Aorta (tissue), 5 donors: Measurements from ENCODE around the gene PSMB3. TPM values are rescaled to one million over a fixed set of nuclear protein-coding genes. Genes with fewer than 3 reads are reported as not detected.

Experiments used
- ATAC-seq: fragments of 200-7000 bp; cut with Tn5 transposase; one replicate; pipeline ENCODE4 v1.9.1; 2022; ENCODE audit warnings: moderate library complexity; ENCODE audit not compliant: low FRiP score
- DNase-seq, 2 donors: peaks; one replicate each; pipeline ENCODE4 v3.0.0-alpha.2; 2020
- H3K27ac ChIP-seq, 2 donors: one replicate each; pipeline ENCODE4 v1.5.1; 2013; ENCODE audit warnings: low read length in 2 of 2, mild to moderate bottlenecking in 2 of 2, moderate library complexity in 2 of 2, control low read depth in 1 of 2, inconsistent platforms in 1 of 2, low read depth in 1 of 2
- H3K27me3 ChIP-seq, 2 donors: one replicate each; pipeline ENCODE4 v1.6.1; 2013; ENCODE audit warnings: control low read depth in 1 of 2, low read length in 1 of 2, mild to moderate bottlenecking in 1 of 2, moderate library complexity in 1 of 2; ENCODE audit not compliant: insufficient read depth in 2 of 2, control insufficient read depth in 1 of 2
- H3K36me3 ChIP-seq, 2 donors: one replicate each; pipeline ENCODE4 v1.6.1; 2013; ENCODE audit warnings: control low read depth in 1 of 2, low read length in 1 of 2, mild to moderate bottlenecking in 1 of 2; ENCODE audit not compliant: insufficient read depth in 2 of 2, control insufficient read depth in 1 of 2
- H3K4me1 ChIP-seq, 2 donors: one replicate each; pipeline ENCODE4 v1.6.1; 2013; ENCODE audit warnings: low read length in 2 of 2, control low read depth in 1 of 2, mild to moderate bottlenecking in 1 of 2, moderate library complexity in 1 of 2; ENCODE audit not compliant: insufficient read depth in 2 of 2, control insufficient read depth in 1 of 2
- H3K4me3 ChIP-seq, 2 donors: one replicate each; pipeline ENCODE4 v1.5.1; 2013; ENCODE audit warnings: low read length in 2 of 2, control low read depth in 1 of 2, mild to moderate bottlenecking in 1 of 2
- H3K9me3 ChIP-seq: one replicate; pipeline ENCODE4 v1.6.1; 2013; ENCODE audit warnings: mild to moderate bottlenecking, low read length; ENCODE audit not compliant: control insufficient read depth
- WGBS, 2 donors: extraction: QIAGEN DNeasy Blood & Tissue Kit; methylation state at CpG; one replicate each; pipeline ENCODE4 v1.1.7; 2013; 5-methylcytosine and 5-hydroxymethylcytosine counted together
- intact Hi-C, 2 donors: fragments of 100-400 bp; cut with DNase I; formaldehyde crosslinking; loops; one replicate each; pipeline versions ENCODE4 v1.14.2 to v1.15.0; 2022
- polyA plus RNA-seq, 2 donors: library from polyadenylated mRNA; stranded (reverse); fragments of 200-250 nt; gene quantifications; one replicate each; pipeline ENCODE4 v1.2.3, GENCODE V29; 2013
- total RNA-seq, 2 donors: library from RNA; stranded (reverse); fragmentation: NEBNext Ultra II Directional; extraction: Animal tissue kit (Norgen Biotek cat#: 25700); gene quantifications; one replicate each; pipeline ENCODE4 v1.2.1, GENCODE V29; 2021
- donor health status: healthy with polysubstance abuse.
- donor health status: Bipolar disorder and iron deficiency.
- donor health status: DM: no; HTN: no; CAD: no.
- donor health status: DM: no; HTN: no; CAD: no.
- donor health status: DM: yes; HTN: yes; CAD: no.

Gene PSMB3
- total and polyA plus RNA-seq, 4 donors = 99.9 to 183 (median 137) TPM

- 3 to 5% methylated on average over 12 of the region's 12 CpGs for whole genome bisulfite sequencing, 2 donors
- H3K9me3 ChIP-seq = no peaks in the 10 kb centered on the region
- ATAC-seq = no peak
- no peaks in the 10 kb centered on the region for H3K27me3 ChIP-seq
- DNase-seq = no peak
- peak overlapping the region in 1 of 2 donors; percentile 47 for H3K27ac ChIP-seq
- H3K36me3 ChIP-seq = no peaks in the 10 kb centered on the region
- peak overlapping the region in 1 of 2 donors; percentile 73 for H3K4me3 ChIP-seq
- intact Hi-C loops = loop anchor here in 1 of 2 donors (5.0 kb wide), 1 partner anchor 47 kb away; the partner anchor contains the start of gene PIP4K2B
- no peaks in the 10 kb centered on the region for H3K4me1 ChIP-seq
Measured at GRCh38 chr17:38750044-38750311, 2.6 kb upstream of the PSMB3 start.

DNA sequence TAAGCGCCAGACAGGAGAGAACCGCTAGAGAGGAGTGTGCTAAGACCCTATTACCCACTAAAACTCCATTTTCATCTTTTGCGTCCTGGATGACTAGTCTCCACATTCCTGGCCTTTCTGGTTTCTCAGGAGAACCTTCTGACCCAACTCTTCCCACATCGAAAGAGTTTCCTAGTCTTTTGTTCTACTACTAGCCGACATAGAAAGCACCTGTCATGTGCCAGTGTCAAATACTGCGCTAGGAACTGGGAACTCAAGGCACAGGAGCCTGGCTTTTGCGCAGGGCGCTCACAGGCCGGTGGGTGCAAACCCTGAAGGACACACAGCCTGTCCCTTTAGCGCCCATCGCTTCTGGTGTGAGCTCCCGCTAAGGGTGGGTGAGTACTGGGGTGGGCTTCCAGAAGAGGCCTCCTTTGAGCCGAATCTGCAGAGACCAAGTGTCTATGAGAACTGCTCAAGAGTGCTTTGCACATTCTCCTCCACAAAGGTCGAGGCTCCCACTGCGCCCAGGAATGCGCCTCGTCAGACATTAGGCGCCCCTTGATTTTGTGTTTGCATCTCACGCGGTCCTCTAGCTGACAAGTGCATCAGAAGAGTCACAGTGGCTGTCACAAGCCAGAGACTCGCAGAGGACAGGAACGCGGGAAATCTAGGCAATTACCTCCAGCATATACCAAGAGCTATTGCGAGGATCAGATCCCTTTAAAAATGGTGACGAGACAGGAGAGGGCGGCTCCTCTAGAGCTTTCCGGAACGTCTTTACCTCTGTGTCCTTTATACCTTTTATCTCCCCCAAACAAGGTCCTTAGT is 2.0 kb upstream of the PSMB3 start:
- Histone ChIP-seq H3K4me3 (no peak overlapping the region), H3K27me3 (no peaks in the 10 kb centered on the region), H3K4me1 (no peaks in the 10 kb centered on the region), H3K27ac (peak overlapping the region in 1 of 2 donors; percentile 47), H3K9me3 (no peaks in the 10 kb centered on the region), H3K36me3 (no peaks in the 10 kb centered on the region)
- intact Hi-C loops = loop anchor here in 1 of 2 donors (5.0 kb wide), 1 partner anchor 47 kb away; the partner anchor contains the start of gene PIP4K2B
- ATAC-seq (no peak), DNase-seq (no peak)
- 37 to 40% methylated on average over 28 of the region's 28 CpGs for WGBS, 2 donors

GRCh38 chr17:38751144-38751807 is 1.3 kb upstream of the PSMB3 start:
- H3K27ac ChIP-seq = no peak overlapping the region
- ATAC-seq = no peak
- H3K4me3 ChIP-seq = no peak overlapping the region
- DNase-seq = no peak
- no peaks in the 10 kb centered on the region for H3K27me3 ChIP-seq
- H3K4me1 ChIP-seq = no peaks in the 10 kb centered on the region
- H3K36me3 ChIP-seq = peaks cover 0 to 3% of the 10 kb centered on the region in 2 donors
- H3K9me3 ChIP-seq = no peaks in the 10 kb centered on the region
- intact Hi-C loops = loop anchor here in 1 of 2 donors (5.0 kb wide), 1 partner anchor 46 kb away; the partner anchor contains the start of gene PIP4K2B
- 6 to 8% methylated on average over 10 of the region's 10 CpGs for WGBS, 2 donors

GRCh38 chr17:38751808-38752307 is 683 bp upstream of the PSMB3 start:
- no peaks in the 10 kb centered on the region for H3K4me1 ChIP-seq
- intact Hi-C loops = loop anchor here in 1 of 2 donors (5.0 kb wide), 1 partner anchor 45 kb away; the partner anchor contains the start of gene PIP4K2B

DNA sequence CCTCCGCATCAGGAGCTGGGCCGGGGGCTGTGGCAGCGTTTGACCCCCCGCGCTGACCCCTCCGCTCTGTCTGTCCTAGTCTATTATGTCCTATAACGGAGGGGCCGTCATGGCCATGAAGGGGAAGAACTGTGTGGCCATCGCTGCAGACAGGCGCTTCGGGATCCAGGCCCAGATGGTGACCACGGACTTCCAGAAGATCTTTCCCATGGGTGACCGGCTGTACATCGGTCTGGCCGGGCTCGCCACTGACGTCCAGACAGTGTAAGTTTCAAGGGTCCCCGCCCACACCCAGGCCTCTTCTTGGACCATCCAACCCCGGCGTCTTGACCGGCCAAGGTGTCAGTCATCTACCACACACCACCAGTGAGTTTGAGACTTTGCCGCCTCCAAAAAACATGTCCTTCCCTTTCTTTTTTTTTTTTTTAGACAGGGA is 548 bp downstream of the PSMB3 start:
- no peak for ATAC-seq
- H3K36me3 ChIP-seq = peaks cover 0 to 3% of the 10 kb centered on the region in 2 donors
- H3K4me1 ChIP-seq = no peaks in the 10 kb centered on the region
- H3K4me3 ChIP-seq = peak overlapping the region; percentile 23 to 81
- peak overlapping the region in 1 of 2 donors; percentile 60 for H3K27ac ChIP-seq
- H3K9me3 ChIP-seq = no peaks in the 10 kb centered on the region
- peak in 1 of 2 donors; percentile 76 for DNase-seq
- intact Hi-C loops = loop anchor here in 1 of 2 donors (5.0 kb wide), 1 partner anchor 44 kb away; the partner anchor contains the start of gene PIP4K2B
- no peaks in the 10 kb centered on the region for H3K27me3 ChIP-seq
- WGBS, 2 donors = 3 to 7% methylated on average over 22 of the region's 22 CpGs

More at GRCh38 chr17:38751808-38752307, 683 bp upstream of the PSMB3 start:
- peak; percentile 75 for ATAC-seq
- H3K9me3 ChIP-seq = no peaks in the 10 kb centered on the region
- peaks cover 0 to 3% of the 10 kb centered on the region in 2 donors for H3K36me3 ChIP-seq
- H3K4me3 ChIP-seq = peak overlapping the region; percentile 30 to 63
- no peaks in the 10 kb centered on the region for H3K27me3 ChIP-seq
- DNase-seq = peak; percentile 86 to 95
- H3K27ac ChIP-seq = peak overlapping the region in 1 of 2 donors; percentile 84
- WGBS, 2 donors = 1% methylated on average over 44 of the region's 44 CpGs

DNA sequence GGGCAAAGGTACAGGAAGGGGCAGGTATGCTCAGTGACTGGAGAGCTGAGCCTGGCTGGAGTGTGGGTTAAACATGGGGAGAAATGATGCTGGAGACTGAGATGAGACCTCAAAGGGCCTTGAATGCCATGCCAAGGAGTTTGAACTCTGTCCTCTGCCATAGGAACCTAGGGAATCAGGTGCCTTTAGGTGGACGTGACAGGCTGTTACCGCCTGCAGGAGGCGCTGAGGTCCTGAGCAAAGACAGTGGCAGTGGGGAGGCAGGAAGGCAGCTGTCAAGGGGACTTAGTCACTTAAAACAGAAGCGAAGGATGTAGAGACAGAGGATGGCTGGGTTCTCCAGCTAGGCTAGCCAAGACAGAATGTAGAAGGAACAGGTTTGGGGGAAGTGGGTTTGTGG is 9.1 kb downstream of the PSMB3 start:
- Histone ChIP-seq H3K9me3 (no peaks in the 10 kb centered on the region), H3K4me3 (no peak overlapping the region), H3K27me3 (no peaks in the 10 kb centered on the region), H3K4me1 (no peaks in the 10 kb centered on the region), H3K27ac (no peak overlapping the region), H3K36me3 (peaks cover 6 to 8% of the 10 kb centered on the region in 2 donors)
- DNase-seq (no peak), ATAC-seq (no peak)
- intact Hi-C loops = no loop called here
- 66 to 69% methylated on average over 4 of the region's 4 CpGs for WGBS, 2 donors

DNA sequence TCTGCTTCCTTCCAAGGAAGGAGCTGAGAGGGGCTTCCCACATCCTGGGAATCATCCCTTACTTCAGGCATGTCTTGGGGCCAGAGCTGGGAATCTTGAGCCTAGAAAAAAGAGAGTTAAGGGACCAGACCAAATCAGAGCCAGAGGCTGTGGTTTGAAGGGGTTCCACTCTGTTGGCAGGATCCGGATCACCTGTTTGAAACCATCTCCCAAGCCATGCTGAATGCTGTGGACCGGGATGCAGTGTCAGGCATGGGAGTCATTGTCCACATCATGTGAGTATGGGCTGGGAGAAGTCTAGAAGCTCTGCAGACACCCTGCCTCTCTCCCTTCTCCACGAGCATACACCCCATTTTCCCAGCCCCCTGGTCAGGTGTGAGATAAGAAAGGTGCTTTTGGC is 9.7 kb downstream of the PSMB3 start:
- intact Hi-C loops = no loop called here
- H3K4me3 ChIP-seq = no peak overlapping the region
- H3K4me1 ChIP-seq = no peaks in the 10 kb centered on the region
- no peaks in the 10 kb centered on the region for H3K27me3 ChIP-seq
- no peaks in the 10 kb centered on the region for H3K9me3 ChIP-seq
- DNase-seq (no peak), ATAC-seq (no peak)
- H3K36me3 ChIP-seq = peaks cover 6 to 8% of the 10 kb centered on the region in 2 donors
- 78 to 94% methylated on average over 3 of the region's 3 CpGs for WGBS, 2 donors
- H3K27ac ChIP-seq = no peak overlapping the region

DNA sequence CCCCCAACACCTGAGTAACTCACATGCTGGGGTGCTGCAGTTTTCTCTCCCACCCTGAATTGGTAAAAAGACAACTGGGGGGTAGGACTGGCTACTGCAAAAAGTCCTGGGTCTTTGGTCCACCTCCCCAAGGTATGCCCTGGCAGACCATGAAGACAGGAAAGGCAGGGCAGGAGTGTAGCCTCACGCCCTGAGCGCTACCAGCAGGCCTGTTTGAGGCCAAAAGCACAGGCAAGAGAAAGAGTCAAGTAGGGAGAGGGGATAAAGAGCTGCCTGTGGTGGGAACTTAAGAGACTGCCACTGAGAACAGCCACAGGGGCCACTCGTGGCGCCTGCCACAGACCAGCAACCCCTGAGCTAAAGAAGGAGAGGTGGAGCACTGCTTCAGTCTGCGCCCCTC is 13.8 kb downstream of the PSMB3 start:
- H3K9me3 ChIP-seq = no peaks in the 10 kb centered on the region
- H3K27ac ChIP-seq = no peak overlapping the region
- DNase-seq (no peak), ATAC-seq (no peak)
- H3K36me3 ChIP-seq = peaks cover 4 to 14% of the 10 kb centered on the region in 2 donors
- intact Hi-C loops = no loop called here
- H3K27me3 ChIP-seq = no peaks in the 10 kb centered on the region
- H3K4me3 ChIP-seq = no peak overlapping the region
- no peaks in the 10 kb centered on the region for H3K4me1 ChIP-seq
- 84 to 90% methylated on average over 5 of the region's 5 CpGs for WGBS, 2 donors
